Liver (tissue), 9 donors: ENCODE data around the gene SLC4A5. TPM values are rescaled to one million over a fixed set of nuclear protein-coding genes. Genes with fewer than 3 reads are reported as not detected.

Experiments used
- DNase-seq: peaks from one replicate; pipeline ENCODE4 v3.0.0-alpha.2; 2017; ENCODE audit warnings: low spot score
- H3K27ac ChIP-seq, 2 donors: one replicate each; pipeline ENCODE4 v1.7.0; 2013; ENCODE audit warnings: inconsistent platforms in 2 of 2, low read length in 2 of 2, control low read depth in 1 of 2, low read depth in 1 of 2, mild to moderate bottlenecking in 1 of 2
- H3K27me3 ChIP-seq, 4 donors: one replicate each; pipeline versions ENCODE4 v1.6.1 to v1.7.0; 2013; ENCODE audit warnings: low read length in 3 of 4, inconsistent platforms in 1 of 4, mild to moderate bottlenecking in 1 of 4, moderate library complexity in 1 of 4; ENCODE audit not compliant: control insufficient read depth in 4 of 4, insufficient read depth in 4 of 4
- H3K36me3 ChIP-seq, 4 donors: one replicate each; pipeline versions ENCODE4 v1.6.1 to v1.7.0; 2013; ENCODE audit warnings: low read length in 3 of 4, mild to moderate bottlenecking in 3 of 4, low read depth in 1 of 4, moderate library complexity in 1 of 4; ENCODE audit not compliant: control insufficient read depth in 4 of 4, insufficient read depth in 3 of 4
- H3K4me1 ChIP-seq, 4 donors: one replicate each; pipeline versions ENCODE4 v1.6.1 to v1.7.0; 2013; ENCODE audit warnings: low read length in 3 of 4, mild to moderate bottlenecking in 3 of 4, moderate library complexity in 1 of 4; ENCODE audit not compliant: control insufficient read depth in 4 of 4, insufficient read depth in 4 of 4
- H3K4me3 ChIP-seq, 3 donors: one replicate each; pipeline versions ENCODE4 v1.6.1 to v1.7.0; 2013; ENCODE audit warnings: low read length in 3 of 3, control low read depth in 1 of 3, low read depth in 1 of 3, mild to moderate bottlenecking in 1 of 3
- H3K9ac ChIP-seq, 2 donors: one replicate each; pipeline ENCODE4 v1.7.0; 2013; ENCODE audit warnings: low read length in 2 of 2, mild to moderate bottlenecking in 2 of 2, moderate library complexity in 2 of 2, control low read depth in 1 of 2, low read depth in 1 of 2
- H3K9me3 ChIP-seq, 4 donors: one replicate each; pipeline versions ENCODE4 v1.6.1 to v1.7.0; 2013; ENCODE audit warnings: low read length in 3 of 4; ENCODE audit not compliant: control insufficient read depth in 4 of 4
- EGR1 ChIP-seq, 2 donors: IDR thresholded peaks; 2 replicates each; pipeline ENCODE4 v1.6.1; 2016 to 2018; ENCODE audit warnings: antibody characterized with exemption in 2 of 2, low read depth in 2 of 2
- GABPA ChIP-seq, 2 donors: IDR thresholded peaks in 1 of 2; conservative IDR thresholded peaks in 1 of 2; 2 replicates each; pipeline ENCODE4 v1.6.1; 2016; ENCODE audit warnings: antibody characterized with exemption in 2 of 2, mild to moderate bottlenecking in 1 of 2, moderate library complexity in 1 of 2
- HNF4A ChIP-seq, 2 donors: conservative IDR thresholded peaks; 2 replicates each; pipeline ENCODE4 v1.6.1; 2016; ENCODE audit warnings: antibody characterized with exemption in 2 of 2, mild to moderate bottlenecking in 2 of 2
- HNF4G ChIP-seq: IDR thresholded peaks from 2 replicates; pipeline ENCODE4 v1.6.1; 2016; ENCODE audit warnings: antibody characterized with exemption
- JUND ChIP-seq, 2 donors: IDR thresholded peaks; 2 replicates each; pipeline ENCODE4 v1.6.1; 2016; ENCODE audit warnings: antibody characterized with exemption in 2 of 2
- MAX ChIP-seq: IDR thresholded peaks from 2 replicates; pipeline ENCODE4 v1.6.1; 2016; ENCODE audit warnings: antibody characterized with exemption
- NR2F2 ChIP-seq: IDR thresholded peaks from 2 replicates; pipeline ENCODE4 v1.6.1; 2016; ENCODE audit warnings: antibody characterized with exemption
- RAD21 ChIP-seq, 2 donors: IDR thresholded peaks; 2 replicates each; pipeline ENCODE4 v1.6.1; 2016; ENCODE audit warnings: antibody characterized with exemption in 2 of 2, mild to moderate bottlenecking in 2 of 2
- RXRA ChIP-seq, 2 donors: IDR thresholded peaks; 2 replicates each; pipeline ENCODE4 v1.6.1; 2017 to 2018; ENCODE audit warnings: antibody characterized with exemption in 2 of 2, mild to moderate bottlenecking in 1 of 2
- SP1 ChIP-seq: IDR thresholded peaks from 2 replicates; pipeline ENCODE4 v1.6.1; 2018; ENCODE audit warnings: antibody characterized with exemption, mild to moderate bottlenecking
- TAF1 ChIP-seq: conservative IDR thresholded peaks from 2 replicates; pipeline ENCODE4 v1.6.1; 2016; ENCODE audit warnings: antibody characterized with exemption, mild to moderate bottlenecking
- YY1 ChIP-seq: IDR thresholded peaks from 2 replicates; pipeline ENCODE4 v1.6.1; 2016; ENCODE audit warnings: antibody characterized with exemption, mild to moderate bottlenecking
- WGBS: extraction: QIAGEN DNeasy Blood & Tissue Kit; methylation state at CpG from one replicate; pipeline ENCODE4 v1.1.7; 2013; 5-methylcytosine and 5-hydroxymethylcytosine counted together
- polyA plus RNA-seq, 2 donors: library from polyadenylated mRNA; stranded (reverse) in 1 of 2; unstranded in 1 of 2; fragments of 200-250 nt in 1 of 2; fragments of >200 nt in 1 of 2; fragmentation: Nextera tagmentation in 1 of 2; extraction: Ambion mirVana in 1 of 2; gene quantifications; one replicate each; pipeline versions ENCODE4 v1.2.1 to v1.2.3, GENCODE V29; 2013 to 2015
- total RNA-seq, 2 donors: library from RNA; depleted of rRNA; stranded (reverse); fragments of >200 nt; gene quantifications; one replicate each; pipeline ENCODE4 v1.2.3, GENCODE V29; 2014
- TF ChIP-seq, protein P1 (sequence below): IDR thresholded peaks from 2 replicates; pipeline ENCODE4 v1.6.1; 2016; ENCODE audit warnings: antibody characterized with exemption, mild to moderate bottlenecking
- TF ChIP-seq, protein P2 (sequence below): IDR thresholded peaks from 2 replicates; pipeline ENCODE4 v1.6.1; 2016; ENCODE audit warnings: antibody characterized with exemption
- TF ChIP-seq, protein P3 (sequence below): fragments of 150-350 bp; IDR thresholded peaks from 2 replicates; pipeline ENCODE4 v1.5.1; 2017; ENCODE audit warnings: improper control_type of control experiment, low read depth, low read length; ENCODE audit not compliant: missing input control
- TF ChIP-seq, protein P4 (sequence below): IDR thresholded peaks from 2 replicates; pipeline ENCODE4 v1.6.1; 2016; ENCODE audit warnings: antibody characterized with exemption
- donor health status: healthy.
- donor health status: healthy.
- donor health status: healthy.
- donor health status: healthy.
- donor health status: healthy.

Gene SLC4A5
- total and polyA plus RNA-seq, 4 donors = 0.12 to 0.50 (median 0.29) TPM

GRCh38 chr2:74373985-74374384, 30.8 kb upstream of the SLC4A5 start:
- Histone ChIP-seq H3K4me3 (no peak overlapping the region), H3K9me3 (no peaks in the 10 kb centered on the region), H3K4me1 (no peaks in the 10 kb centered on the region), H3K36me3 (peaks cover 5 to 41% (median 22%) of the 10 kb centered on the region in 4 donors), H3K27ac (no peak overlapping the region), H3K27me3 (no peaks in the 10 kb centered on the region), H3K9ac (no peak overlapping the region)
- 90% methylated on average over 8 of the region's 8 CpGs for WGBS
- no peak for DNase-seq
- no peak for TF ChIP-seq RAD21 (IDR thresholded peaks at IDR 0.05)
- TF ChIP-seq MAX = no peak
- TF ChIP-seq HNF4G = no peak
- TF ChIP-seq GABPA (IDR thresholded peaks at IDR 0.05 in 1 of 2, conservative IDR thresholded peaks at IDR 0.05 in 1 of 2) = no peak
- TF ChIP-seq, protein P1, sequence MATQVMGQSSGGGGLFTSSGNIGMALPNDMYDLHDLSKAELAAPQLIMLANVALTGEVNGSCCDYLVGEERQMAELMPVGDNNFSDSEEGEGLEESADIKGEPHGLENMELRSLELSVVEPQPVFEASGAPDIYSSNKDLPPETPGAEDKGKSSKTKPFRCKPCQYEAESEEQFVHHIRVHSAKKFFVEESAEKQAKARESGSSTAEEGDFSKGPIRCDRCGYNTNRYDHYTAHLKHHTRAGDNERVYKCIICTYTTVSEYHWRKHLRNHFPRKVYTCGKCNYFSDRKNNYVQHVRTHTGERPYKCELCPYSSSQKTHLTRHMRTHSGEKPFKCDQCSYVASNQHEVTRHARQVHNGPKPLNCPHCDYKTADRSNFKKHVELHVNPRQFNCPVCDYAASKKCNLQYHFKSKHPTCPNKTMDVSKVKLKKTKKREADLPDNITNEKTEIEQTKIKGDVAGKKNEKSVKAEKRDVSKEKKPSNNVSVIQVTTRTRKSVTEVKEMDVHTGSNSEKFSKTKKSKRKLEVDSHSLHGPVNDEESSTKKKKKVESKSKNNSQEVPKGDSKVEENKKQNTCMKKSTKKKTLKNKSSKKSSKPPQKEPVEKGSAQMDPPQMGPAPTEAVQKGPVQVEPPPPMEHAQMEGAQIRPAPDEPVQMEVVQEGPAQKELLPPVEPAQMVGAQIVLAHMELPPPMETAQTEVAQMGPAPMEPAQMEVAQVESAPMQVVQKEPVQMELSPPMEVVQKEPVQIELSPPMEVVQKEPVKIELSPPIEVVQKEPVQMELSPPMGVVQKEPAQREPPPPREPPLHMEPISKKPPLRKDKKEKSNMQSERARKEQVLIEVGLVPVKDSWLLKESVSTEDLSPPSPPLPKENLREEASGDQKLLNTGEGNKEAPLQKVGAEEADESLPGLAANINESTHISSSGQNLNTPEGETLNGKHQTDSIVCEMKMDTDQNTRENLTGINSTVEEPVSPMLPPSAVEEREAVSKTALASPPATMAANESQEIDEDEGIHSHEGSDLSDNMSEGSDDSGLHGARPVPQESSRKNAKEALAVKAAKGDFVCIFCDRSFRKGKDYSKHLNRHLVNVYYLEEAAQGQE = no peak
- no peak for TF ChIP-seq NR2F2
- TF ChIP-seq, protein P2, sequence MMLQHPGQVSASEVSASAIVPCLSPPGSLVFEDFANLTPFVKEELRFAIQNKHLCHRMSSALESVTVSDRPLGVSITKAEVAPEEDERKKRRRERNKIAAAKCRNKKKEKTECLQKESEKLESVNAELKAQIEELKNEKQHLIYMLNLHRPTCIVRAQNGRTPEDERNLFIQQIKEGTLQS = no peak
- TF ChIP-seq, protein P3, sequence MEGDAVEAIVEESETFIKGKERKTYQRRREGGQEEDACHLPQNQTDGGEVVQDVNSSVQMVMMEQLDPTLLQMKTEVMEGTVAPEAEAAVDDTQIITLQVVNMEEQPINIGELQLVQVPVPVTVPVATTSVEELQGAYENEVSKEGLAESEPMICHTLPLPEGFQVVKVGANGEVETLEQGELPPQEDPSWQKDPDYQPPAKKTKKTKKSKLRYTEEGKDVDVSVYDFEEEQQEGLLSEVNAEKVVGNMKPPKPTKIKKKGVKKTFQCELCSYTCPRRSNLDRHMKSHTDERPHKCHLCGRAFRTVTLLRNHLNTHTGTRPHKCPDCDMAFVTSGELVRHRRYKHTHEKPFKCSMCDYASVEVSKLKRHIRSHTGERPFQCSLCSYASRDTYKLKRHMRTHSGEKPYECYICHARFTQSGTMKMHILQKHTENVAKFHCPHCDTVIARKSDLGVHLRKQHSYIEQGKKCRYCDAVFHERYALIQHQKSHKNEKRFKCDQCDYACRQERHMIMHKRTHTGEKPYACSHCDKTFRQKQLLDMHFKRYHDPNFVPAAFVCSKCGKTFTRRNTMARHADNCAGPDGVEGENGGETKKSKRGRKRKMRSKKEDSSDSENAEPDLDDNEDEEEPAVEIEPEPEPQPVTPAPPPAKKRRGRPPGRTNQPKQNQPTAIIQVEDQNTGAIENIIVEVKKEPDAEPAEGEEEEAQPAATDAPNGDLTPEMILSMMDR = no peak
- TF ChIP-seq JUND (IDR thresholded peaks at IDR 0.05) = no peak
- no peak for TF ChIP-seq SP1

DNA sequence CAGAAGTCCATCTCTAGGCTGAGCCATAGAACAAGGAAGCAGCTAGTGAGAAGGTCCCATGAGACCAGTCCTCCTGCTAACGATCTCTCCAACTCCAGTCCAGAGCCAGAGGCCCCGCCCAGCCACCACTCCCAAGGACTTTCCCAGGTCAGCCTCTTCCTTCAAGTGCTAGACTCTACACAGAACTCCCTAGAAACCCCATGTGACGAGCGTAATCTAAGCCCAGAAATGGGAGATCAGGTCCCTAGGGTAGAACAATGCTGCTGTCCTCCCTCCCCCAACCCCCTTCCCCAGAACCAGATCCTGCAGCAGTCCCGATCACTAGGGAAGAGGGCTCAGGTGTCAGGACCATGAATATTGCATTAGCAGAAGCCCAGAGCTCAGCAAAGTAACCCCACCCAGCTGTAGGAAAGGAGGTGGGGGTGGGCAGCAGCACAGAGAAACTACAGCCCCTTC, 30.0 kb upstream of the SLC4A5 start:
- Histone ChIP-seq H3K27me3 (no peaks in the 10 kb centered on the region), H3K27ac (no peak overlapping the region), H3K36me3 (peaks cover 6 to 48% (median 29%) of the 10 kb centered on the region in 4 donors), H3K9me3 (no peaks in the 10 kb centered on the region), H3K4me1 (no peaks in the 10 kb centered on the region), H3K9ac (no peak overlapping the region), H3K4me3 (no peak overlapping the region)
- WGBS = 88% methylated on average over 5 of the region's 5 CpGs
- TF ChIP-seq, protein P4, sequence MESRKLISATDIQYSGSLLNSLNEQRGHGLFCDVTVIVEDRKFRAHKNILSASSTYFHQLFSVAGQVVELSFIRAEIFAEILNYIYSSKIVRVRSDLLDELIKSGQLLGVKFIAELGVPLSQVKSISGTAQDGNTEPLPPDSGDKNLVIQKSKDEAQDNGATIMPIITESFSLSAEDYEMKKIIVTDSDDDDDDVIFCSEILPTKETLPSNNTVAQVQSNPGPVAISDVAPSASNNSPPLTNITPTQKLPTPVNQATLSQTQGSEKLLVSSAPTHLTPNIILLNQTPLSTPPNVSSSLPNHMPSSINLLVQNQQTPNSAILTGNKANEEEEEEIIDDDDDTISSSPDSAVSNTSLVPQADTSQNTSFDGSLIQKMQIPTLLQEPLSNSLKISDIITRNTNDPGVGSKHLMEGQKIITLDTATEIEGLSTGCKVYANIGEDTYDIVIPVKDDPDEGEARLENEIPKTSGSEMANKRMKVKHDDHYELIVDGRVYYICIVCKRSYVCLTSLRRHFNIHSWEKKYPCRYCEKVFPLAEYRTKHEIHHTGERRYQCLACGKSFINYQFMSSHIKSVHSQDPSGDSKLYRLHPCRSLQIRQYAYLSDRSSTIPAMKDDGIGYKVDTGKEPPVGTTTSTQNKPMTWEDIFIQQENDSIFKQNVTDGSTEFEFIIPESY = no peak
- no peak for TF ChIP-seq NR2F2
- no peak for TF ChIP-seq EGR1 (IDR thresholded peaks at IDR 0.05; ENCODE audit: low read depth in 2 of 2)
- TF ChIP-seq SP1 = no peak
- no peak for TF ChIP-seq TAF1
- no peak for TF ChIP-seq HNF4A (conservative IDR thresholded peaks at IDR 0.05)
- no peak for TF ChIP-seq RAD21 (IDR thresholded peaks at IDR 0.05)
- no peak for TF ChIP-seq GABPA (IDR thresholded peaks at IDR 0.05 in 1 of 2, conservative IDR thresholded peaks at IDR 0.05 in 1 of 2)
- TF ChIP-seq MAX = no peak
- TF ChIP-seq, protein P1 = no peak
- TF ChIP-seq YY1 = no peak
- TF ChIP-seq JUND (IDR thresholded peaks at IDR 0.05) = no peak
- TF ChIP-seq RXRA (IDR thresholded peaks at IDR 0.05) = no peak
- TF ChIP-seq, protein P3 = no peak
- TF ChIP-seq HNF4G = no peak
- no peak for DNase-seq
